H9 (cell line): ENCODE results near the gene HEXD. TPM values are rescaled to one million over a fixed set of nuclear protein-coding genes. Genes with fewer than 3 reads are reported as not detected.

Experiments
- DNase-seq: peaks from one replicate; pipeline ENCODE4 v3.0.0-alpha.2; 2017
- H2AFZ ChIP-seq: one replicate; pipeline ENCODE4 v1.6.1; 2013; ENCODE audit warnings: mild to moderate bottlenecking, low read length, control low read depth, moderate library complexity
- H2AK5ac ChIP-seq: 2 replicates; pipeline ENCODE4 v1.6.1; 2013; ENCODE audit warnings: low read length, control low read depth, mixed read lengths; ENCODE audit not compliant: insufficient read length
- H2BK120ac ChIP-seq: one replicate; pipeline ENCODE4 v1.6.1; 2013; ENCODE audit warnings: low read depth, mild to moderate bottlenecking, low read length, control low read depth, inconsistent platforms; ENCODE audit not compliant: poor library complexity, severe bottlenecking
- H2BK12ac ChIP-seq: 2 replicates; pipeline ENCODE4 v1.6.1; 2013; ENCODE audit warnings: low read length, control low read depth, mixed read lengths, low read depth; ENCODE audit not compliant: insufficient read length
- H2BK15ac ChIP-seq: 2 replicates; pipeline ENCODE4 v1.6.1; 2013; ENCODE audit warnings: low read depth, low read length, control low read depth
- H2BK20ac ChIP-seq: one replicate; pipeline ENCODE4 v1.6.1; 2013; ENCODE audit warnings: low read depth, mild to moderate bottlenecking, low read length, control low read depth, inconsistent platforms; ENCODE audit not compliant: poor library complexity, severe bottlenecking
- H2BK5ac ChIP-seq: 2 replicates; pipeline ENCODE4 v1.6.1; 2013; ENCODE audit warnings: low read length, control low read depth, mixed read lengths; ENCODE audit not compliant: insufficient read length
- H3K14ac ChIP-seq: 2 replicates; pipeline ENCODE4 v1.6.1; 2013; ENCODE audit warnings: low read length, control low read depth; ENCODE audit not compliant: insufficient read depth
- H3K18ac ChIP-seq: 2 replicates; pipeline ENCODE4 v1.6.1; 2013; ENCODE audit warnings: low read depth, mild to moderate bottlenecking, mixed read lengths, low read length, control low read depth; ENCODE audit not compliant: insufficient read length
- H3K23ac ChIP-seq: 2 replicates; pipeline ENCODE4 v1.6.1; 2013; ENCODE audit warnings: low read length, control low read depth, mixed read lengths, low read depth; ENCODE audit not compliant: insufficient read length
- H3K23me2 ChIP-seq: 2 replicates; pipeline ENCODE4 v1.6.1; 2013; ENCODE audit warnings: low read depth, mild to moderate bottlenecking, mixed read lengths, low read length, control low read depth; ENCODE audit not compliant: insufficient read length, poor library complexity, severe bottlenecking
- H3K27ac ChIP-seq: 2 replicates; pipeline ENCODE4 v1.5.1; 2013; ENCODE audit warnings: low read length, control low read depth, mixed read lengths, low read depth; ENCODE audit not compliant: insufficient read length
- H3K27me3 ChIP-seq: 2 replicates; pipeline ENCODE4 v1.6.1; 2013; ENCODE audit warnings: low read length, control low read depth, inconsistent platforms; ENCODE audit not compliant: insufficient read depth
- H3K4ac ChIP-seq: 2 replicates; pipeline ENCODE4 v1.6.1; 2013; ENCODE audit warnings: low read depth, mild to moderate bottlenecking, control low read depth, inconsistent platforms, low read length, moderate library complexity
- H3K4me1 ChIP-seq: 2 replicates; pipeline ENCODE4 v1.6.1; 2013; ENCODE audit warnings: low read length, control low read depth, inconsistent platforms; ENCODE audit not compliant: insufficient read depth
- H3K4me2 ChIP-seq: 2 replicates; pipeline ENCODE4 v1.6.1; 2013; ENCODE audit warnings: low read length, control low read depth, mixed read lengths; ENCODE audit not compliant: insufficient read length, insufficient read depth
- H3K56ac ChIP-seq: 2 replicates; pipeline ENCODE4 v1.6.1; 2013; ENCODE audit warnings: low read depth, mild to moderate bottlenecking, mixed read lengths, low read length, control low read depth; ENCODE audit not compliant: insufficient read length
- H3K79me1 ChIP-seq: 2 replicates; pipeline ENCODE4 v1.6.1; 2013; ENCODE audit warnings: low read depth, mild to moderate bottlenecking, moderate library complexity, low read length, control low read depth, inconsistent platforms; ENCODE audit not compliant: insufficient read depth, poor library complexity, severe bottlenecking
- H3K79me2 ChIP-seq: 2 replicates; pipeline ENCODE4 v1.6.1; 2013; ENCODE audit warnings: low read length, control low read depth, inconsistent platforms; ENCODE audit not compliant: insufficient read depth
- H3K9ac ChIP-seq: 2 replicates; pipeline ENCODE4 v1.6.1; 2013; ENCODE audit warnings: low read length, control low read depth, mixed read lengths; ENCODE audit not compliant: insufficient read length; ENCODE audit errors: extremely low read depth
- H3K9me3 ChIP-seq: one replicate; pipeline ENCODE4 v1.6.1; 2013; ENCODE audit warnings: low read depth, low read length, inconsistent platforms; ENCODE audit not compliant: control insufficient read depth
- H3T11ph ChIP-seq: one replicate; pipeline ENCODE4 v1.6.1; 2013; ENCODE audit warnings: mild to moderate bottlenecking, low read length, control low read depth, inconsistent platforms
- H4K20me1 ChIP-seq: one replicate; pipeline ENCODE4 v1.6.1; 2013; ENCODE audit not compliant: control insufficient read depth, insufficient read length, insufficient read depth
- H4K5ac ChIP-seq: 2 replicates; pipeline ENCODE4 v1.6.1; 2013; ENCODE audit warnings: low read depth, mild to moderate bottlenecking, mixed read lengths, low read length, control low read depth; ENCODE audit not compliant: insufficient read length
- H4K8ac ChIP-seq: replicated peaks from 2 replicates; pipeline ENCODE4 v1.6.1; 2013; ENCODE audit warnings: low read length, control low read depth, mixed read lengths, low read depth; ENCODE audit not compliant: insufficient read length
- H4K91ac ChIP-seq: 2 replicates; pipeline ENCODE4 v1.6.1; 2013; ENCODE audit warnings: low read depth, mild to moderate bottlenecking, moderate library complexity, mixed read lengths, low read length, control low read depth; ENCODE audit not compliant: insufficient read length
- H3K27ac Mint-ChIP-seq, 3 experiments: 2 replicates in 2 of 3; 3 replicates in 1 of 3; pipeline ENCODE4 v1.8.0; 2020 to 2021; ENCODE audit warnings: mixed read lengths in 3 of 3, mild to moderate bottlenecking in 1 of 3, moderate library complexity in 1 of 3
- H3K27me3 Mint-ChIP-seq: 2 replicates; pipeline ENCODE4 v1.8.0; 2021; ENCODE audit warnings: low read depth, mild to moderate bottlenecking, moderate library complexity, mixed read lengths
- H3K36me3 Mint-ChIP-seq, 3 experiments: 2 replicates in 2 of 3; 3 replicates in 1 of 3; pipeline ENCODE4 v1.8.0; 2020 to 2021; ENCODE audit warnings: low read depth in 3 of 3, mixed read lengths in 3 of 3; ENCODE audit not compliant: insufficient read depth in 1 of 3
- H3K4me1 Mint-ChIP-seq, 2 experiments: 2 replicates each; pipeline ENCODE4 v1.8.0; 2020; ENCODE audit warnings: mixed read lengths in 2 of 2
- H3K4me3 Mint-ChIP-seq, 2 experiments: 2 replicates in 1 of 2; 3 replicates in 1 of 2; pipeline ENCODE4 v1.8.0; 2020 to 2021; ENCODE audit warnings: mild to moderate bottlenecking in 2 of 2, mixed read lengths in 2 of 2, moderate library complexity in 1 of 2
- H3K9me3 Mint-ChIP-seq, 2 experiments: 2 replicates in 1 of 2; 3 replicates in 1 of 2; pipeline ENCODE4 v1.8.0; 2020; ENCODE audit warnings: mild to moderate bottlenecking in 2 of 2, mixed read lengths in 2 of 2, moderate library complexity in 1 of 2
- WGBS: extraction: QIAGEN DNeasy Blood & Tissue Kit; methylation state at CpG from one replicate; pipeline ENCODE4 v1.1.7; 2013; ENCODE audit warnings: missing lambda C conversion rate, low lambda C conversion rate, mixed read lengths; ENCODE audit not compliant: insufficient read length; ENCODE audit errors: extremely low coverage; 5-methylcytosine and 5-hydroxymethylcytosine counted together
- total RNA-seq: library from RNA; stranded (reverse); gene quantifications from 2 replicates; pipeline ENCODE4 v1.2.1, GENCODE V29; 2021
- TF ChIP-seq, protein P1 (sequence below): fragments of 200-600 bp; sonication (generic); conservative IDR thresholded peaks from 3 replicates; pipeline ENCODE4 v1.8.0; 2021; ENCODE audit warnings: antibody characterized with exemption, mild to moderate bottlenecking

HEXD gene
- total RNA-seq, 1 experiment from 2014 or later, result 23.2 TPM

DNA sequence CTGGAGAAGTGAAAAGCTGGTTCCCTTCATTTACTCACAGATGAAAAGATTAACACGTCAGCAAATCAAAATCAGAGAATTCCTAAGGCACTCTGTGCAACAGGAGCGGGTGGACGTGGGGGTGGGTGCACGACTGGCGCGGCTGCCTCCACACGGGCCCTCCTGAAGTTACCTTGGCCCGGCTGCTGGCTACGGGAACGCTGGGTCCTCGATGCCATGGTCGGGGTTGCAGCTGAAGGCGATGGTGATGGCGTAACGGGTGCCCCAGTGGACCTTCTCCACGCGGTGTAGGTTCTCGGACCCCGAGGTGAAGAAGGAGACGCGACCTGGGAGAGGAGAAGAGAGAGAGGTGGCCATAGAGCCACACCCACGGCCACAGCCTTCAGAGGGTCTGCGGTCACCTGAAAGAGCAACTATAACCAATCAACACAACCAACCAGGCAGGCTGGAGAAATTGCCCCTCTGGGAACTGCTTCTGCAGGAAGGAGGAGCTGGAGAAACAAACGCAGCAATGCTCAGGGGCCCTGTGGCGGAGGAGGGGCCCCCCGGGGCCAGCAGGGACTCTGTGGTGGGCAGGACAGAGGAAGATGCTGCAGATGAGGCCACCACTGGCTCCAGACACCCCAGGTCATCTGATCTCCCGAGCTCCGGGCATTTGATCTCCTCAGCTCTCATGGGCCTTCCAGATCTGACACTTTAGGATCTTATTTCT is 25.8 kb upstream of the HEXD start:
- H2AFZ ChIP-seq, result no peak overlapping the region
- WGBS, result no CpG with 5 or more reads among the region's 28 CpGs
- peaks cover 9% of the 10 kb centered on the region for H3K27me3 Mint-ChIP-seq
- no peak overlapping the region for H3K4ac ChIP-seq
- H3K9ac ChIP-seq, result no peak overlapping the region
- H2BK5ac ChIP-seq, result no peak overlapping the region
- no peaks in the 10 kb centered on the region for H3K79me1 ChIP-seq
- H2BK15ac ChIP-seq, result no peak overlapping the region
- no peaks in the 10 kb centered on the region for H3K4me1 ChIP-seq
- no peak overlapping the region for H2BK12ac ChIP-seq
- no peak overlapping the region for H3K4me2 ChIP-seq
- no peak overlapping the region for H3K27ac ChIP-seq
- no peaks in the 10 kb centered on the region for H3K9me3 ChIP-seq
- no peak overlapping the region for H2BK20ac ChIP-seq
- no peaks in the 10 kb centered on the region for H4K20me1 ChIP-seq
- no peaks in the 10 kb centered on the region for H3K79me2 ChIP-seq
- no peaks in the 10 kb centered on the region for H3K27me3 ChIP-seq
- TF ChIP-seq, protein P1, sequence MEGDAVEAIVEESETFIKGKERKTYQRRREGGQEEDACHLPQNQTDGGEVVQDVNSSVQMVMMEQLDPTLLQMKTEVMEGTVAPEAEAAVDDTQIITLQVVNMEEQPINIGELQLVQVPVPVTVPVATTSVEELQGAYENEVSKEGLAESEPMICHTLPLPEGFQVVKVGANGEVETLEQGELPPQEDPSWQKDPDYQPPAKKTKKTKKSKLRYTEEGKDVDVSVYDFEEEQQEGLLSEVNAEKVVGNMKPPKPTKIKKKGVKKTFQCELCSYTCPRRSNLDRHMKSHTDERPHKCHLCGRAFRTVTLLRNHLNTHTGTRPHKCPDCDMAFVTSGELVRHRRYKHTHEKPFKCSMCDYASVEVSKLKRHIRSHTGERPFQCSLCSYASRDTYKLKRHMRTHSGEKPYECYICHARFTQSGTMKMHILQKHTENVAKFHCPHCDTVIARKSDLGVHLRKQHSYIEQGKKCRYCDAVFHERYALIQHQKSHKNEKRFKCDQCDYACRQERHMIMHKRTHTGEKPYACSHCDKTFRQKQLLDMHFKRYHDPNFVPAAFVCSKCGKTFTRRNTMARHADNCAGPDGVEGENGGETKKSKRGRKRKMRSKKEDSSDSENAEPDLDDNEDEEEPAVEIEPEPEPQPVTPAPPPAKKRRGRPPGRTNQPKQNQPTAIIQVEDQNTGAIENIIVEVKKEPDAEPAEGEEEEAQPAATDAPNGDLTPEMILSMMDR, result no peak
- H3K23me2 ChIP-seq, result no peaks in the 10 kb centered on the region
- no peak overlapping the region for H2AK5ac ChIP-seq
- H4K91ac ChIP-seq, result no peak overlapping the region
- peaks cover 0 to 13% (median 11%) of the 10 kb centered on the region in 3 experiments; a peak in 4 of 7 replicates for H3K36me3 Mint-ChIP-seq
- no peak overlapping the region for H3K27ac Mint-ChIP-seq
- H3K23ac ChIP-seq, result no peak overlapping the region
- no peaks in the 10 kb centered on the region; a peak in 1 of 5 replicates for H3K9me3 Mint-ChIP-seq
- H4K5ac ChIP-seq, result no peak overlapping the region
- H3K4me3 Mint-ChIP-seq, result no peak overlapping the region
- no peak overlapping the region for H3K56ac ChIP-seq
- H4K8ac ChIP-seq, result no peak overlapping the region
- no peaks in the 10 kb centered on the region for H3K4me1 Mint-ChIP-seq
- no peak overlapping the region for H3T11ph ChIP-seq
- no peak overlapping the region for H3K18ac ChIP-seq
- H2BK120ac ChIP-seq, result no peak overlapping the region
- H3K14ac ChIP-seq, result no peak overlapping the region
- DNase-seq, result no peak
